Measurements from ENCODE around the gene SQSTM1.

SQSTM1 gene

DNA sequence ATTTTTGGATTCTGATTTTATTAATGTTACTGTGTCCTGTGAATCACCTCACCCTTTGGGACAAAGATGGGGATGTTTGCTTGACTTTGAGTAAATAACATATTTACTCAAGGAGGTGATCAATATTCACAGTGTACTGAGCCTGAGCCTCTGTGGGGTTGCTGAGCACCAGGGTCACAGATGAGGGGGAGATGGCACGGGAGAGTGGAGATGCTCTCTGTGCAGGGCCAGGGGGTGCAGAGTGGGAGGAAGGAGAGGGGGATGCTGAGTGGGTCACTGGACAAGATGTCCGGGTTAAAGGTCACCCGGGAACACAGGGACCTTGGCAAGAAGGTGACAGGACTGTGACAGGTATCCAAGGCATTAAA, 4.0 kb downstream of the SQSTM1 start:
- Histone ChIP-seq H3K27ac (no peak overlapping the region), H3K4me1 (ENCODE audit: low read depth, poor library complexity, severe bottlenecking) (peaks cover 14% of the 10 kb centered on the region), H3K79me2 (ENCODE audit: insufficient read depth, low read depth) (peaks cover 31% of the 10 kb centered on the region), H4K20me1 (ENCODE audit: insufficient read depth) (peaks cover 11% of the 10 kb centered on the region; the same call in 1 of the 2 replicates), H3K27me3 (ENCODE audit: insufficient read depth, low read depth) (no peaks in the 10 kb centered on the region), H3K4me3 (IDR thresholded peaks at IDR 0.05; ENCODE audit: insufficient read depth, low read depth, low read length) (no peak overlapping the region), H3K36me3 (ENCODE audit: insufficient read depth) (no peaks in the 10 kb centered on the region), H2AFZ (ENCODE audit: low read depth) (no peak overlapping the region), H3K9ac (no peak overlapping the region), H3K4me2 (no peak overlapping the region)
- TF ChIP-seq, protein P1, sequence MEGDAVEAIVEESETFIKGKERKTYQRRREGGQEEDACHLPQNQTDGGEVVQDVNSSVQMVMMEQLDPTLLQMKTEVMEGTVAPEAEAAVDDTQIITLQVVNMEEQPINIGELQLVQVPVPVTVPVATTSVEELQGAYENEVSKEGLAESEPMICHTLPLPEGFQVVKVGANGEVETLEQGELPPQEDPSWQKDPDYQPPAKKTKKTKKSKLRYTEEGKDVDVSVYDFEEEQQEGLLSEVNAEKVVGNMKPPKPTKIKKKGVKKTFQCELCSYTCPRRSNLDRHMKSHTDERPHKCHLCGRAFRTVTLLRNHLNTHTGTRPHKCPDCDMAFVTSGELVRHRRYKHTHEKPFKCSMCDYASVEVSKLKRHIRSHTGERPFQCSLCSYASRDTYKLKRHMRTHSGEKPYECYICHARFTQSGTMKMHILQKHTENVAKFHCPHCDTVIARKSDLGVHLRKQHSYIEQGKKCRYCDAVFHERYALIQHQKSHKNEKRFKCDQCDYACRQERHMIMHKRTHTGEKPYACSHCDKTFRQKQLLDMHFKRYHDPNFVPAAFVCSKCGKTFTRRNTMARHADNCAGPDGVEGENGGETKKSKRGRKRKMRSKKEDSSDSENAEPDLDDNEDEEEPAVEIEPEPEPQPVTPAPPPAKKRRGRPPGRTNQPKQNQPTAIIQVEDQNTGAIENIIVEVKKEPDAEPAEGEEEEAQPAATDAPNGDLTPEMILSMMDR (conservative IDR thresholded peaks at IDR 0.05; ENCODE audit: low read depth, low read length) = no peak

DNA sequence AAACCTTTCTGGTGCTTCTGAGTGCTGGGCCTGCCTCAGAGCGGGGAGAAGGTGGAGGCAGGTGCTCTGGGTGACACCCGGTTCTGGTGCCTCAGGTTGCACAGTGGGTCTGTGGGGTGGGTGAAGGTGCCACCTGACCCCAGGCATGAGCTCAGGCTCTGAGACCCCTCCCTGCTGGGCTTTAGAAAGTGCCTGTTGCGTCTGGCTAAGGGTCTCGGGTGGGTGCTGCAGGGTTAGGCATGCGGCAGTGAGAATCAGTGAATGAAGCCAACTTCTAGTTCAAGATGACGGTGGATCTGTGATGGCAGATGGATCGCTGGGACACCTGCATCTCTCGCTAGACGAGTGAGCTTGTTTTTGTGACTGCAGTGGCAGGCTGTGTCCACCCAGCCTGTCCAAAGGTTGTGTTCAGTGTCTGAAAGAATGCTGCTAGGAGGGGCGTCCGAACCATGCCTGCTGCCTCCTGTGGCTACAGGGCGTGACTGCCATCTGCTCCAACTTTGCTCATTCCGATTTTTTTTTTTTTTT, 5.0 kb downstream of the SQSTM1 start:
- Histone ChIP-seq H3K4me2 (no peak overlapping the region), H3K9ac (no peak overlapping the region), H3K4me1 (ENCODE audit: low read depth, poor library complexity, severe bottlenecking) (peaks cover 7% of the 10 kb centered on the region), H2AFZ (ENCODE audit: low read depth) (no peak overlapping the region), H4K20me1 (ENCODE audit: insufficient read depth) (peaks cover 11% of the 10 kb centered on the region; the same call in 1 of the 2 replicates), H3K27ac (no peak overlapping the region), H3K27me3 (ENCODE audit: insufficient read depth, low read depth) (no peaks in the 10 kb centered on the region), H3K36me3 (ENCODE audit: insufficient read depth) (no peaks in the 10 kb centered on the region), H3K4me3 (IDR thresholded peaks at IDR 0.05; ENCODE audit: insufficient read depth, low read depth, low read length) (no peak overlapping the region), H3K79me2 (ENCODE audit: insufficient read depth, low read depth) (peaks cover 31% of the 10 kb centered on the region)
- TF ChIP-seq, protein P1 (conservative IDR thresholded peaks at IDR 0.05; ENCODE audit: low read depth, low read length) = no peak

DNA sequence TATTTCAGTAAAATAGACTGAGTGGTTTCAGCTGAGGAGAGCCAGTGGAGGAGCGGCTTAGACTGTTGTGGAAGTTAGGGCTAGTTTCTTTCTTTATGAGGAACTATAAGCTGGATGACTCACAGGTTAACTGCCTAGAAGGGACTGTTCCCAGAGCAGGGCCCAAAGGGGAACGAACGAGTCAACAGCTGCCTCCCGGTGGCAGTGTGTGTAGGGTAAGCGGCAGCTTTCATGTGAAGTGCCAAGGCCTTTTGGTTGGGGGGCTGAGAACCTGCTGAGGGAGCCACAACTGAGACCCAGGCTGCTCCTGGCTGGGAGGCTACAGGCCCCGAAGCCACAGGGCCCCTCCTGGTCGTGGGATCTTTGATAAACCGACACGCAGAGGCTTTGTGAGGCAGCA, 7.0 kb downstream of the SQSTM1 start:
- H3K36me3 ChIP-seq (ENCODE audit: insufficient read depth) = no peaks in the 10 kb centered on the region; the same call in 1 of the 2 replicates
- no peak overlapping the region for H3K9ac ChIP-seq
- H3K79me2 ChIP-seq (ENCODE audit: insufficient read depth, low read depth) = peaks cover 14% of the 10 kb centered on the region
- TF ChIP-seq, protein P1 (conservative IDR thresholded peaks at IDR 0.05; ENCODE audit: low read depth, low read length) = no peak
- H3K4me3 ChIP-seq (IDR thresholded peaks at IDR 0.05; ENCODE audit: insufficient read depth, low read depth, low read length) = no peak overlapping the region
- H3K27me3 ChIP-seq (ENCODE audit: insufficient read depth, low read depth) = no peaks in the 10 kb centered on the region
- H4K20me1 ChIP-seq (ENCODE audit: insufficient read depth) = peaks cover 2% of the 10 kb centered on the region; the same call in 1 of the 2 replicates
- no peak overlapping the region for H3K4me2 ChIP-seq
- H2AFZ ChIP-seq (ENCODE audit: low read depth) = no peak overlapping the region
- no peaks in the 10 kb centered on the region for H3K4me1 ChIP-seq (ENCODE audit: low read depth, poor library complexity, severe bottlenecking)
- no peak overlapping the region for H3K27ac ChIP-seq

DNA sequence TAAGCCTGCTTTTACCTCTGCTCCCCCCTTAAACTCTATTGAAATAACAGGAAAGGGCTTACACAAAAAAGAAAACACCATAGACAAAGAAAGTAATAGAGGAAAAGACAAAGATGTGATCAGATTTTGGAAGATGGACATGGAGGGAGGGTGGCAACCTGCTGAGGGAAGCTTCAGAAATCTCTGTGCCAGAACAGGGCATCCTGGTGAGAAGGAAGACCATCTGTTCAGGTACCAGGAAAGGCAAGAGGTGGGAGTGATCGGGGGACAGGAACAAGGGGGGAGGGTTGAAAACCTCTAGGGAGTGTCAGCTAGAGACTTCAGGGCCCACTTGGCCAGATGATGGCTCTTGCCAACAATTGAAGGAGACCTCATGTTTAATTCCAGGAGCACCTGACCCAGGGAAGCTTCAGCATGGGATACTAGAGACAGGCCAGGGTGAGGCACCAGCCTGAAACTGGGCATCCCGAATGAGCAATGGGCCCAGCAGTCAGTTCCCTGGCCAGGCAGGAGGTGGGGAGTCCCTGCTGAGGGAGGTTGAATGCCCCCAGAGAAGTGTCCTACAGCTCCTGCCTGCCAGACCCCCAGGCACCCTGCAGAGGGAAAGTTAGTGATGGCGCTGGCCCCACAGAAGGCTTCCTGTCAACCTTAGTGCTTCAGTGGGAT, 8.2 kb downstream of the SQSTM1 start:
- no peaks in the 10 kb centered on the region; the same call in 1 of the 2 replicates for H3K36me3 ChIP-seq (ENCODE audit: insufficient read depth)
- no peaks in the 10 kb centered on the region for H4K20me1 ChIP-seq (ENCODE audit: insufficient read depth)
- H3K4me3 ChIP-seq (IDR thresholded peaks at IDR 0.05; ENCODE audit: insufficient read depth, low read depth, low read length) = no peak overlapping the region
- H3K27ac ChIP-seq = no peak overlapping the region
- H3K79me2 ChIP-seq (ENCODE audit: insufficient read depth, low read depth) = 0 out of 2 replicates have a peak, but pooled peaks cover 6% of the 10 kb centered on the region
- TF ChIP-seq, protein P1 (conservative IDR thresholded peaks at IDR 0.05; ENCODE audit: low read depth, low read length) = no peak
- no peak overlapping the region for H3K9ac ChIP-seq
- no peaks in the 10 kb centered on the region for H3K27me3 ChIP-seq (ENCODE audit: insufficient read depth, low read depth)
- no peaks in the 10 kb centered on the region for H3K4me1 ChIP-seq (ENCODE audit: low read depth, poor library complexity, severe bottlenecking)
- H3K4me2 ChIP-seq = no peak overlapping the region
- H2AFZ ChIP-seq (ENCODE audit: low read depth) = no peak overlapping the region

All from KMS-11 (cell line).